Stimulated activated CD8-positive, alpha-beta memory T cell treated with anti-CD3 and anti-CD28 coated beads, Interleukin-15, amount 100 ng/mL, for 48 hours (primary cell): ENCODE measurements around the gene ATP10A.

ENCODE experiments used
- DNase-seq, 2 donors: peaks; one replicate each; pipeline ENCODE4 v3.0.0-alpha.2; 2020; ENCODE audit warnings: low read depth in 2 of 2

Gene ATP10A

DNA sequence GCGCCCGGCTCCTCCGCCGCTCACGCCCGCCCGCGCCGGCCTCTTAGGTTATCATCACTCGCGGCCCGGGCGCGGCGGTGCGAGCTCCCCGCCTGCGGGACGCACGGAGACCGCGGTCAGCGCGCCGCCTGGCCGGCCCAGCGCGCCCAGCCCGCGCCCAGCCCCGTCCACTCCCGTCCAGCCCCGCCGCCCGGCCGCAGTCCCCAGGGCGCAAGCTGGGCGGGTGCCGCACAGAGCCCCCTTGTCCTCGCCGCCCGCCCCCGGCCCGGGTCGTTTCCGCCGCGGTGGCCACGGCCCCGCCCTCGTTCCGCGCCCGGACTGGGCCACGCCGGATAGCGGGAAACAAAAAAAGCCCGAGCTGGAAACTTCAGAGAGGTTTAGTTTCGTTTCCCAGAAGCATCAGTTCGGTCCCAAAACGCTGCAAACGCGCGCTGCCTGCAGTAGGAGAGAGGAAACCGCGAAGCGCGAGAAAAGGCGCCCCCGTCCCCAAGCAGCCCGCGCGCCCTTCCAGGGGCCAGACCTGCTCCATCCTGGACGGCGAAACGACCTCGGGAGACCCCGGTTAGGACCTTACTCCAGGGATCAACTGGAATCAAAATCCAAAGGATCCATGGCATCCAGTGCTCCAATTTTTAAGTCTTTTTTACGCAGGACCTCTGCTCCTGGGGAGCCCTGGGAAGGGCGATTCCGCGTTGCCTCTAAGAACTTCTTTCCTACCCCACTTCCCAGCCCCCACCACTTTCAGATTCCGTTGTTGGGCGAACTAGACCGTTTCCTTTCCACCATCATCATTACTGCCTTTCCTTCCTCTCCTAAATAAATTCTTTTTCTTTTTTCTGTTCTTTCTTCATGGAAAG is at the start of gene ATP10A:
ATP10A (minus strand) TSS at position 217 of the 857 bp plus-strand sequence. CDS start 231 bp downstream, outside the sequence.
- DNase-seq = peak in 1 of 2 donors; percentile 56

GRCh38 chr15:25912035-25912434 is 48.9 kb upstream of the ATP10A start:
- no peak for DNase-seq

GRCh38 chr15:25910832-25911231 is 47.7 kb upstream of the ATP10A start:
- DNase-seq = no peak

- no peak for DNase-seq
These were observed 46.7 kb upstream of the ATP10A start for GRCh38 chr15:25909806-25910205.

- no peak for DNase-seq
These were observed 46.2 kb upstream of the ATP10A start for GRCh38 chr15:25909325-25909724.

DNA sequence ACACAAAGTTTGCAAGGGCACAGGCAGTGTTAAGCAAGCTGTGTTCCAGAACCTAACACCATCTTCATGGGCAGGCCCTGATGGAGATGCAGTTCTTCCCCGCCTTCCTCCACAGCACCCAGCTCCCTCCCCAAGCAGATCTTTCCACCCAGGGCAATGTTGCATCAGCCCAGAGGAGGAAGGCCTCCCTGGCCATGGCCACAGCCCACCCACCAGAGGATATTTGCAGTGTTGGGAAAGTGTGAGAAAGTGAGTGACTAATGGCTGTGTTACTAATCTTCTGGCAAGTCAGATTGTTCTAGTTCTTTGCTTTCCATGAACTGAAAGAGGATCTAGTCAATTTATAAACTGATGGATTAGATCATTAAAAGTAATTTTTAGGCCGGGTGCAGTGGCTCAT is 42.0 kb upstream of the ATP10A start:
- peak; percentile 44 to 49 for DNase-seq

DNA sequence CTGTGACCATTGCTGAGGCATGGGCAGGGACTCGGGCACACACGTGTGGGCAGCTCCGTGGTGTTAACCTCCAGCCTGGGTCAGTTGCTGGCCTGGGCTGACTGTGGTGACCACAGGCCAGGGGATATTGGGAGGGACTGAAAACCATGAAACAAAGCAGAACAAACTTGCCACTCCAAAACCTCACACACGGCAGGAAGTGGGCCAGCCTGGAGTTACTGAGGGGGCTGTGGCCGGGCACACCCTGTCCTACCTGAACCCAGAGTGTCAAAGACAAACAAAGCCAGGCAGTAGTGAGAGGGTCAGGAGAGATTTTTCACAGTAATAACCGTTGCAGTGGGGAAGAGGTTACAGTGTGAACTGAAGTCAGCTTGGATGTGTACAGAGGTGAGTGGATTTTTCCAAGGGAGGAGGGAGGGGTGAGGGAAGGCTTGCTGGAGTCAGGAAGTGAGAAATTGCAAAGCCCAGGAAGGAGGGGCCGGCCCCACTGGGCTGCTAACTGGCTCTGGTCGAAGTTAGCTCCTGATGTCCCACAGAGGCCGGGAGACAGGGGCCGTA is 40.0 kb upstream of the ATP10A start:
- no peak for DNase-seq

DNA sequence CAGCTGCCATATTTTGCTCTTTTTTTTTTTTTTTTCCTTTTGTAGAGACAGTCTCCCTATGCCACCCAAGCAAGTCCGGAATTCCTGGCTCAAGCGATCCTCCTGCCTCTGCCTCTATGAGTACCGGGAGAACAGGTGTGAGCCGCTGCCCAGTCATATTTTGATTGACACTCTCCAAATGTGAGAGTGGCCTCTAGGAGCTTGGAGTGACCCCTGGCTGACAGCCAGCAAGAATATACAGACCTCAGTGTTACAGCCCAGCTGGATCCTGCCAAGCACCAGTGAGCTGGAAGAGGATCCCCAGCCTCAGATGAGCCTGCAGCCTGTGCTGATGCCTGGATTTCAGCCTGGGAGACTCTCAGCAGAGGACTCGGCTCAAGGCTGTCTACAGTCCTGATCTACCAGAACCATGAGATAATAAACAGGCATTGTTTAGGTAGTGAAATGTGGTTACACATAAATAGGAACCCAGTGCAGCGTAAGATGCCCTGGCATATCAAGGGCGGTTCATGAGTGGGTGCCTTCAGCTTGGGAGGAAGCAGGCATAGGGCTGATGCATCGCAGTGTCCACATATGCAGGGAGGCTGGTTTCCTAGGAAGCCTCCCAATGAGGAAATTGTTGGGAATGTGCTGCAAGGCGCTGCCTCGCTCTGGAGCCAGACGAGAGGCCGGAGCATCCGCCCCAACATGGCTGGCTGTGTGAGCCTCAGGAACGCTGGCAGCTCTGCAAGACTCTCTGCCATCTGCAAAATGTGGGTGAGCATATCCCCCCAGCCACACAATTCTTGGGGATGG is 38.9 kb upstream of the ATP10A start:
- DNase-seq = no peak

DNA sequence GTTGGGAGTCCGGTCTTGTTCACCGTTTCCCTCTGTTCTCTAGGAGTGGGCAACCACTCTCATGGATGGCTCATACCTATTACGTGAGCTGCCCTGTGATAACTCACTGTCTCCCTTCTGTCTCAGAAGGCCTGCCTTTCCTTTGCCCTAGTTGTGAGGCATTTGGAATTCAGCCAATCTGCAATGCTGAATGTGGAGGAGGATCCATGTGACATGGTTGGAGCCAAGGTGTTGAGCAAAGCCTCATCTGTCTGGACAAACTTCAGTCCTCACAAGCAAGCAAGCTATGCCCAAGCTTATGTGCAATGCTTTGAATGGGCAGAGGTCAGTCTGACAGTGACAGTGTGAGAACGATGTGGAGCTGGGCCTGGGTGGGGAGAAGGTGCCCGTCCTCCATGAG is 37.8 kb upstream of the ATP10A start:
- DNase-seq = no peak

GRCh38 chr15:25900431-25900830 is 37.3 kb upstream of the ATP10A start:
- DNase-seq = no peak

DNA sequence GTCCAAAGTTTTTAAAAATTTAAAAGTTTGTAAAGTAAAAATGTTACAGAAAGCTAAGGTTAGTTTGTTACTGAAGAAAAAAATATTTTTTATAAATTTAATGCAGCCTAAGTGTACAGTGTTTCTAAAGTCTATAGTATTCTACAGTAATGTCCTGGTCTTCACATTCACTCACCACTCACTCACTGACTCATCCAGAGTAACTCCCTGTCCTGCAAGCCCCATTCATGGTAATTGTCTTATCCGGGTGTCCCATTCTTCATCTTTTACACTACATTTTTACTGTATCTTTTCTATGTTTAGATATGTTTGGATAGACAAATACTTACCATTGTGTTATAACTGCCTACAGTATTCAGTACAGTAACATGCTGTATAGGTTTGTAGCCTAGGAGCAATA is 36.7 kb upstream of the ATP10A start:
- DNase-seq = no peak

DNA sequence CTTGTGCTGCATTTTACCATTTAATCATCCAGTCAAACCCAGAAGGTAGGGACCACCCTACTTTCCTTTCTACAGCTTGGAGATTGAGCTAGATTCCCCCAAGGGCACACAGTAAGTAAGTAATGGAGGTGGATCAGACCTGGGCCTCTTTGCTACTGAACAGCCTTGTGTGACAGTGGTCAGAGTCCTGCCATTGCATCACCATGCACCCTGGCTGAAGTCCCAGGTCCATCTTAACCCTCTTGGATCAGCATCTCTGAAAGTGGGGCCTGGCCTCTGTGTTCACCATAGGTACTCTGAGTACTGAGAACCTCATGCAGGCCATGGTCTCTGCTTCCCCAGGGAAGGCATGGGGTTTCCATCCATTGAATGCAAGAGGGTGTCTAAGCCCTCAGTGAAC is 34.5 kb upstream of the ATP10A start:
- DNase-seq = no peak

DNA sequence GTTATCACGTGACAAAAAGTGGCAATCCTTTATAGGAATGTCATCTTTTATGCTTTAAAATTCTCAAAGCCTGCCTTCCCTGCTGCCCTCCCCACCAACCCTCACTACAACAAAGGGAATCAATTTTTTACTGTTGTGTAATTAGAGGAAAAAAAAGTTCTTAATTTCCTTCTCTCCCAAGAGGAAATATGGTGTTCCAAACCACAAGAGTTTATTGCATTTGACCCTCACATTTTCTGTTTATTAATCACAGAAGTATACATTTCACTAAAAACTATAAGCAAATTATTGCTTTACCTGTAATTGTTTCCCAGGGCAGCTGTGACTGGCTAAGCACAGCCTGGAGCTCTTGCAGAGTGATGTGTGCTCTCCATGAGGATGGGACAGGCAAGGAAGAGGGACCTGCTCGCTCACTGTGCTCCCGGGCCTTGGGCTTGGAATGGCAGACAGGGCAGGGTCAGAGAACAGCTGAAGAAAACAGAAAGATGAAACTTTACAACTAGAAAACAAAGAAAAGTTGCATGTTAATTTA is 31.3 kb upstream of the ATP10A start:
- no peak for DNase-seq

DNA sequence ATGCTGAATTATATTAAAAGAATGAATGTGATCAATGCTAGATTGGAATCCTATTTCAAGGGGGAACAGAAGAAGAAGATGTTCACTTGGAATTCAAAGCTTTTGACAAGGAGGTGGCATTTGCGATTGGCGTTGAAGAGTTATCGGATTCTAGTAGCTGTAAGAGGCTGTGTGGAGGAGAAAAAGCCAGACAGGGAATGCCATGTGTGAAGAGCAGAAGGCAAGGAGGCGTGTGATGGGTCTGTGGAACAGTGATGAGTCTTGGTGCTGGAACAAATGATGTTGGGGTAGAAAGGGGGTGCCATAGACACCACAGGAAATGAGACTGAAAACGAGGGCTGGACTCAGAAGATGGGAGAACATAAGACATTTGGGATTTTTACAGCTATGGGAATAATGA is 30.5 kb upstream of the ATP10A start:
- no peak for DNase-seq

- no peak for DNase-seq
These were observed 29.0 kb upstream of the ATP10A start for GRCh38 chr15:25892126-25892525.

DNA sequence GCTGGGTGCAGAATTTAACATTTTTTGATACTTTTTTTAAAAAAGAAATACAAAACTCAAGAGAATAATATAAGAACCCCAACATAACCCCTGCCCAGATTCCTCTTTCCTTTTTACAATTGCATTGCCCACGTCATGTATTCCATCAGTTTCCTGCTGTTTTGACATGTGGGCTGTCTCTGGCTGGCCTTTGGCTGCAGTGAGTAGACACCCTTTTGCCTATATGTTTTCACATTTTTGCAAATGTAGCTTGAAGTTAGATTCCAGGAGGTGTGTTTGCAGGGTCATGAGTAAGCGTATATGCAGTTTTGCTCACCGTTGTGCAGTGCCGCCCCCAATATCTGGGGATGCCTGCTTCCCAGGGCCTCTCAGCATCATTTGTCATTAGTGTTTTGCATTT is 28.0 kb upstream of the ATP10A start:
- DNase-seq = no peak

GRCh38 chr15:25890529-25890928 is 27.4 kb upstream of the ATP10A start:
- DNase-seq = no peak

GRCh38 chr15:25887870-25888269 is 24.7 kb upstream of the ATP10A start:
- no peak for DNase-seq

DNA sequence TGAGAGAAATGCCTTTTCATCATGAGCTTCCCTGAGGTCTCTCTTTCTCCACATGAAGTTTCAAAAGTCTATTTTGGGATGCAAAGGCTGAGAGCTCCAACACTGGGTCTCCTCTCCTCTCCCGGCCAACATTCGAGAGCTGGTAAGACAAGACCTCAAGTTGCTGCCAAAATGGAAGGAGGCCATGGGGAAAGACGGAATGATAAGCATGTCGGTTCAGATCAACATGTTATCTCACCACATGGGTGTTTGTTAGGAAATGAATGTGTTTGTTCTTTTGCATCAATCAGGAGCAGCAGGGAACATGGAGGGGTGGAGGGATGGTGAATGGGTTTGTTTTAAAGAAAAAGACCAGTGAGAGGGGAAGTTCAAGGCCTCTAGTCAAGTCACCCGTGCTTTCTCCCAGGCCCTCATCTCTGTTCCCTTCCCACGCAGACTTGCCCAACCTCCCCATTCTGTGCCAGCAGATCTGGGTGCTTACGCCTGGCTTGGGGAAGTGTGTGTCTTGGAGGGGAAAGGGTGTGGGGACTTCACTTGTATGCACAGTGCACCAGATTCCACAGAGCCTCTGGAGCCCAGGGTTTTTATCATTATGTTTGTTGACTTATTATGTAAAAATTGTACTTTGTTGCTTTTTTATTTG is 23.5 kb upstream of the ATP10A start:
- DNase-seq = no peak

DNA sequence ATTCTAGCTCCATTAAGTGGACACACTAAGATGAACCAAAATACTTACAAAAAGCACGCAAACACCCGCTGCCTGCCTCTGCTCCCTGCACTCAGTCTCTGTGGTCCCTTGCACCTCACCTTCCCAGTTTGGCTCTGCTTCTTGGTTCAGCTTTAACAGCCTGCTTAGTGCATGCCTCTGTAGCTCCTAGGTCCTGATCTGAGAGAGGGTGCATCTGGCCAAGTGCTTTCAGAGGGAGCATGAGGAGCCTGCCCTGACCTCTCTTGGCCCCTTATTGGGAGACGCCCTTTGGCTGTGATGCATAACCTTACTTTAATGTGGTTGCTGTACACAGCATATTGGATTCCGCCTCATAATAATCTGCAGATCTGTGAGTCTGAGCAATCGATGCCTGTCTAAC is 21.2 kb upstream of the ATP10A start:
- no peak for DNase-seq

DNA sequence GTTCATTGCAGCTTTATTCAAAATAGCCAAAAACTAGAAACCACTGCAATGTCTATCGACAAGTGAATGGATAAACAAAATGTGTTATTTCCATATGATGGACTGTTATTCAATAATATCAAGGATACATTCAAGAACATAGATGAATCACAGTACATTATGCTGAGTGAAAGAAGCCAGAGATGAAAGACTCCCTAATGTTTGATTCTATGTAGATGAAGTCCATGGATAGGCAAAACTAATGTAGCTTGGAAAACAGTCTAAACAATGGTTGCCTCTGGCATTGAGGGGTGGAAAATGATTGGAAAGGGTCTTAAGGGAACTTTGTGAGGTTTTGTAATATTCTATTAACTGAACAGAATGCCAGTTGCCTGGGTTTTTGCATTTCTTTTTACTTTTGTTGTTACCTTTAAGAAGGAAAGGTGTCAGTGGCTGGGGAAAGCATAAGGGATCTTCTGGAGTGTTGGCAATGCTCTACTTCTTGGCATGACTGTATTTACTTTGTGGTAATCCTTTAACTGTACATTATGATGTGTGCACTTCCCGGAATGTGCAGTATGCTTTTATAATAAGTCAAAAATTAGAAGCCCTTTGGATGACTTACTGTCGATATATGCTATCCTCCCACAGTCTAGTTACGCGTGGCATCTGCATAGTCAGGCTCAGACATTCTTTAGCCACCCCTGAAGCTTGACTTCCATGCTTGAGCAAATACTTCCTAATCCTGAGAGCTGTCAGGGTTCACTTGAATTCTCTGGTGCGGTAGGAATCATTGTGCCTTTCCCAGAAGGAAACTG is 20.5 kb upstream of the ATP10A start:
- no peak for DNase-seq
